ENCODE results near the gene CLASP1. TPM values are rescaled to one million over a fixed set of nuclear protein-coding genes. Genes with fewer than 3 reads are reported as not detected.

The CLASP1 gene
- total and polyA plus RNA-seq, 2 of the 8 experiments (the other 6 are each of a cell fraction or from before 2014, with no cell fraction given), result 7.3 to 53.9 TPM

DNA sequence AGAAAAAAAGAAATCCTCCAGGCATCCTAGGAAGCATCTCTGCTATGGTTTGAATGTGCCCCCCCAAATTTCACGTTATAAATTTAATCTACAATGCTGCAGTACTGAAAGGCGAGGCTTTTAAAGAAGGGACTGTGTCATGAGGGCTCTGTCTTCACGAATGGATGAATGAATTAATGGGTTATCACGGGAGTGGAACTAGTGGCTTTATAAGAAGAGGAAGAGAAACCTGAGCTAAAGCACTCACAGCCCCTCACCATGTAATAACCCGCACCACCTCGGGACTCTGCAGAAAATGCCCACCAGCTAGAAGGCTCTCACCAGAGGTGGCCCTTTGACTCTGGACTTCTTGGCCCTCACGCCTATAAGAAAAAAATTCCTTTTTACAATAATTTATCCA lies 90.9 kb downstream of the CLASP1 start (continued):
- TF ChIP-seq KDM1A (IDR thresholded peaks at IDR 0.05; ENCODE audit: borderline replicate concordance, low read length) (no peak), RFX5 (IDR thresholded peaks at IDR 0.05; ENCODE audit: borderline replicate concordance, low read depth, low read length) (no peak)
- TF ChIP-seq, protein P1, sequence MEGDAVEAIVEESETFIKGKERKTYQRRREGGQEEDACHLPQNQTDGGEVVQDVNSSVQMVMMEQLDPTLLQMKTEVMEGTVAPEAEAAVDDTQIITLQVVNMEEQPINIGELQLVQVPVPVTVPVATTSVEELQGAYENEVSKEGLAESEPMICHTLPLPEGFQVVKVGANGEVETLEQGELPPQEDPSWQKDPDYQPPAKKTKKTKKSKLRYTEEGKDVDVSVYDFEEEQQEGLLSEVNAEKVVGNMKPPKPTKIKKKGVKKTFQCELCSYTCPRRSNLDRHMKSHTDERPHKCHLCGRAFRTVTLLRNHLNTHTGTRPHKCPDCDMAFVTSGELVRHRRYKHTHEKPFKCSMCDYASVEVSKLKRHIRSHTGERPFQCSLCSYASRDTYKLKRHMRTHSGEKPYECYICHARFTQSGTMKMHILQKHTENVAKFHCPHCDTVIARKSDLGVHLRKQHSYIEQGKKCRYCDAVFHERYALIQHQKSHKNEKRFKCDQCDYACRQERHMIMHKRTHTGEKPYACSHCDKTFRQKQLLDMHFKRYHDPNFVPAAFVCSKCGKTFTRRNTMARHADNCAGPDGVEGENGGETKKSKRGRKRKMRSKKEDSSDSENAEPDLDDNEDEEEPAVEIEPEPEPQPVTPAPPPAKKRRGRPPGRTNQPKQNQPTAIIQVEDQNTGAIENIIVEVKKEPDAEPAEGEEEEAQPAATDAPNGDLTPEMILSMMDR (IDR thresholded peaks at IDR 0.05; ENCODE audit: control extremely low read depth in 1 of 3, insufficient read depth in 1 of 3, low read depth in 1 of 3, low read length in 3 of 3), result no peak

Data from H1 (cell line).